ENCODE results near the gene JUND. TPM values are rescaled to one million over a fixed set of nuclear protein-coding genes. Genes with fewer than 3 reads are reported as not detected.
A peak's percentile ranks its signal among the peaks of the same experiment; 100 is the strongest.

Gene JUND
- total and polyA plus RNA-seq, 2 experiments from 2014 or later, result 40.0 to 181 TPM

DNA sequence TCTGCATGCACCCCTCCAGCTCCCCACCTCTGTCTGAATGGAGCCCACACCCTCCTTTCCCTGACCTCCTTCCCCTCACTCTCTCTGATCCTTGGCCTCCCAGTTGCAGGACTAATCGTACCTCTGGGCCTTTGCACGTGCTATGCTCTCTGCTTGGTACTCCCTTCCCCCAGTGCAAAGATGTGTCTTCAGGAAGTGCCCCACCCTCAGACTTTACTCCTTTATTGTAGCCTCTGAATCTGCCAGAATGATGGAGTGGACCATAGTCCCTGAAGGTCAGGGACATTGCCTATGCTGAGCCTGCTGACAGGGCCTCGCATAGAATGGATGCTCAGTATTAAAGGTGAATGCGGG, 1.3 kb upstream of the JUND start:
- H3K4me3 ChIP-seq, result peak overlapping the region; percentile 72
- H3K27me3 ChIP-seq (ENCODE audit: insufficient read depth), result peaks cover 9% of the 10 kb centered on the region
- peaks cover 13% of the 10 kb centered on the region for H4K20me1 ChIP-seq (replicated peaks; ENCODE audit: insufficient read depth)
- no peaks in the 10 kb centered on the region for H3K9me3 Mint-ChIP-seq
- peak overlapping the region; percentile 100 for H3K27ac ChIP-seq (ENCODE audit: low read depth)
- peak overlapping the region; percentile 78 for H3K4me3 Mint-ChIP-seq
- peaks cover 21% of the 10 kb centered on the region for H3K79me2 ChIP-seq (replicated peaks; ENCODE audit: insufficient read depth)
- H3K9me2 ChIP-seq (ENCODE audit: insufficient read depth), result no peaks in the 10 kb centered on the region
- peaks cover 5% of the 10 kb centered on the region; the same call in 1 of the 2 replicates for H3K36me3 ChIP-seq (ENCODE audit: insufficient read depth)
- peak overlapping the region; percentile 87 for H3K4me2 ChIP-seq
- H3K4me1 ChIP-seq (ENCODE audit: insufficient read depth), result peaks cover 32% of the 10 kb centered on the region
- TF ChIP-seq POLR2AphosphoS5 (IDR thresholded peaks at IDR 0.05; ENCODE audit: low read depth), result no peak
- TF ChIP-seq, protein P1, sequence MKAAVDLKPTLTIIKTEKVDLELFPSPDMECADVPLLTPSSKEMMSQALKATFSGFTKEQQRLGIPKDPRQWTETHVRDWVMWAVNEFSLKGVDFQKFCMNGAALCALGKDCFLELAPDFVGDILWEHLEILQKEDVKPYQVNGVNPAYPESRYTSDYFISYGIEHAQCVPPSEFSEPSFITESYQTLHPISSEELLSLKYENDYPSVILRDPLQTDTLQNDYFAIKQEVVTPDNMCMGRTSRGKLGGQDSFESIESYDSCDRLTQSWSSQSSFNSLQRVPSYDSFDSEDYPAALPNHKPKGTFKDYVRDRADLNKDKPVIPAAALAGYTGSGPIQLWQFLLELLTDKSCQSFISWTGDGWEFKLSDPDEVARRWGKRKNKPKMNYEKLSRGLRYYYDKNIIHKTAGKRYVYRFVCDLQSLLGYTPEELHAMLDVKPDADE (IDR thresholded peaks at IDR 0.05), result no peak
- TF ChIP-seq CREB1 (CRISPR knock-in tag; IDR thresholded peaks at IDR 0.05; ENCODE audit: low read depth), result no peak
- no peak for TF ChIP-seq STAT1 (IDR thresholded peaks at IDR 0.05; ENCODE audit: unreplicated experiment)
- no peak for TF ChIP-seq NANOG (IDR thresholded peaks at IDR 0.05; ENCODE audit: borderline replicate concordance)
- no peak overlapping the region for H2AFZ ChIP-seq
- H3K4me1 Mint-ChIP-seq, result peaks cover 26% of the 10 kb centered on the region; the same call in 2 of the 3 replicates
- DNase-seq (ENCODE audit: low spot score), result no peak
- no peak for ATAC-seq
- peak overlapping the region; percentile 98 for H3K27ac Mint-ChIP-seq
- peaks cover 24% of the 10 kb centered on the region for H3K27me3 Mint-ChIP-seq (ENCODE audit: insufficient read depth, low read depth, poor library complexity)
- H3K36me3 Mint-ChIP-seq (ENCODE audit: low read depth), result peaks cover 23% of the 10 kb centered on the region
- peaks cover 24% of the 10 kb centered on the region for H3F3A ChIP-seq (replicated peaks; ENCODE audit: low read depth)

DNA sequence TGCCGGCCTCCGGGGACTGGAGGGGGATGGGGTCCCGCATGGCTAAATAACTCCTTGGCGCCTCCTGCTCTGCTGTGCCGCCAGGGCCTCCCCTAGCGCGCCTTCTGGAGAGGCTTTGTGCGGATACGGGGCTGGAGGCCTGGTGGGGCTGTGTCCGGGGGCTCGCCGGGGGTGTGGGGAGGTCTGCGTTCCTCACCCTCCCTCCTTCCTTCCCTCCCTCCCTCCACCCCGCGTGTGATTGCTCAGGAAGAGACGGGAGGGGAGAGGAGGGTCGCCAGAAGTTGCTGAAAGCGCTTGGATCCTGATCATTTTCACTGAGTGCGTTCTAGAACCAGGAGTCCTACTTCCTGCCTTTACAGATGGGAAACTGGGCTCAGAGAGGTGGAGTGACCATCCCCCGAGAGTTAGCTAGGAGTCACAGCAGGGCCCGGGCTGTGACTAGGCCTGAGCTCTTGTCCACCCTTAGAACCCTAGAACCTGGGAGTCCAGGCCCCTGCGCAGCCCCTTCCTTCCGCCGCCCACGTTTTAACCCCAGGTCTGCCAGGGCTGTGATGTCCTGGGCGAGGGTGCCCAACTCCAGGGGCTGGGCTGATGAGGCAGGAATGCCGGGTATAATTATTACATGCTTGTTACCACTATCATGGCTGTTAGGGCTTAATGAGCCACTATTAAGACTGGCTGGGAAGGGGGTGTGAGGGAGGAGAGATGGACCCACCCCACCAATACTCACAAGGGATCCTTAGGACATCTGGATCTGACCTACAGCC, 782 bp upstream of the JUND start:
- H2AFZ ChIP-seq, result no peak overlapping the region
- no peaks in the 10 kb centered on the region for H3K9me2 ChIP-seq (ENCODE audit: insufficient read depth)
- ATAC-seq, result peak; percentile 26

DNA sequence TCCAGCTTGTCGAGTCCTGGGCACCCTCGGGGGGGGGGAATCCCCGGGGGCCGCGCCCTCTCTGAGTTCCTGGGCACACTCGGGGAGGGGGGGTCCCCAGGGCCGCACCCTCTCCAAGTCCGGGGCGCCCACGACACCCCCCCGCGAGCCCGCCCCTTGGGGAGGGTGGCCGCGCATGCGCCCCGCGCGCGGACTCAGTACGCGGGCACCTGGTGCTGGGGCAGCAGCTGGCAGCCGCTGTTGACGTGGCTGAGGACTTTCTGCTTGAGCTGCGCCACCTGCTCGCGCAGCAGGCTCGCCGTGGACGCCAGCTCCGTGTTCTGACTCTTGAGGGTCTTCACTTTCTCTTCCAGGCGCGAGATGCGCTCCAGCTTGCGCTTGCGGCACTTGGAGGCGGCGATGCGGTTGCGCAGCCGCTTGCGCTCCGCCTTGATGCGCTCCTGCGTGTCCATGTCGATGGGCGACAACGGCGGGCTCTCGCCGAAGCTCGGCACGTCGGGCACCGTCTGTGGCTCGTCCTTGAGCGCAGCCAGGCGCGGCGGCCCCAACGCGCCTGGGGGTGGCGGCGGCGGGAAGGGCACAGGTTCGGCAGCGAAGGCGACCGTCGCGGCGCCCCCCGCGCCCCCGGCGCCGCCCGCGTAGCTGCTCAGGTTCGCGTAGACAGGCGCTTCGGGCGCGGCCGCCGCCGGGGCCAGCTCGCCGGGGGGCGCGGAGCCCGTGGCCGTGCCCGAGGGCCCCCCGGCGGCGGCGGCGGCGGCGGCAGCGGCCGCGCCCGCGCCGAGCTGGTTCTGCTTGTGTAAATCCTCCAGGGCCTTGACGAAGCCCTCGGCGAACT, 958 bp downstream of the JUND start:
- H3K27me3 ChIP-seq (ENCODE audit: insufficient read depth), result peaks cover 3% of the 10 kb centered on the region
- TF ChIP-seq, protein P2, sequence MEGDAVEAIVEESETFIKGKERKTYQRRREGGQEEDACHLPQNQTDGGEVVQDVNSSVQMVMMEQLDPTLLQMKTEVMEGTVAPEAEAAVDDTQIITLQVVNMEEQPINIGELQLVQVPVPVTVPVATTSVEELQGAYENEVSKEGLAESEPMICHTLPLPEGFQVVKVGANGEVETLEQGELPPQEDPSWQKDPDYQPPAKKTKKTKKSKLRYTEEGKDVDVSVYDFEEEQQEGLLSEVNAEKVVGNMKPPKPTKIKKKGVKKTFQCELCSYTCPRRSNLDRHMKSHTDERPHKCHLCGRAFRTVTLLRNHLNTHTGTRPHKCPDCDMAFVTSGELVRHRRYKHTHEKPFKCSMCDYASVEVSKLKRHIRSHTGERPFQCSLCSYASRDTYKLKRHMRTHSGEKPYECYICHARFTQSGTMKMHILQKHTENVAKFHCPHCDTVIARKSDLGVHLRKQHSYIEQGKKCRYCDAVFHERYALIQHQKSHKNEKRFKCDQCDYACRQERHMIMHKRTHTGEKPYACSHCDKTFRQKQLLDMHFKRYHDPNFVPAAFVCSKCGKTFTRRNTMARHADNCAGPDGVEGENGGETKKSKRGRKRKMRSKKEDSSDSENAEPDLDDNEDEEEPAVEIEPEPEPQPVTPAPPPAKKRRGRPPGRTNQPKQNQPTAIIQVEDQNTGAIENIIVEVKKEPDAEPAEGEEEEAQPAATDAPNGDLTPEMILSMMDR (conservative IDR thresholded peaks at IDR 0.05; ENCODE audit: low read depth in 2 of 2), result no peak
- TF ChIP-seq POLR2AphosphoS5 (IDR thresholded peaks at IDR 0.05; ENCODE audit: low read depth) (peak; percentile 55), ZNF331 (CRISPR knock-in tag; IDR thresholded peaks at IDR 0.05; ENCODE audit: low read depth) (no peak), ZNF114 (CRISPR knock-in tag; IDR thresholded peaks at IDR 0.05) (no peak), EZH2 (IDR thresholded peaks at IDR 0.05; ENCODE audit: low read depth, unreplicated experiment) (no peak)
- TF ChIP-seq, protein P1 (IDR thresholded peaks at IDR 0.05), result no peak
- Mint-ChIP-seq H3K9me3 (no peaks in the 10 kb centered on the region), H3K27ac (peak overlapping the region; percentile 96), H3K4me3 (peak overlapping the region; percentile 93), H3K27me3 (ENCODE audit: insufficient read depth, low read depth, poor library complexity) (peaks cover 28% of the 10 kb centered on the region), H3K4me1 (peaks cover 19% of the 10 kb centered on the region; the same call in 2 of the 3 replicates), H3K36me3 (ENCODE audit: low read depth) (peaks cover 27% of the 10 kb centered on the region)
- peak overlapping the region; percentile 96 for H3K27ac ChIP-seq (ENCODE audit: low read depth)
- peaks cover 27% of the 10 kb centered on the region for H3K4me1 ChIP-seq (ENCODE audit: insufficient read depth)
- peaks cover 35% of the 10 kb centered on the region for H3K79me2 ChIP-seq (replicated peaks; ENCODE audit: insufficient read depth)
- peaks cover 5% of the 10 kb centered on the region; the same call in 1 of the 2 replicates for H3K36me3 ChIP-seq (ENCODE audit: insufficient read depth)
- H3K4me2 ChIP-seq, result peak overlapping the region; percentile 85
- no peak overlapping the region for H2AFZ ChIP-seq
- DNase-seq (ENCODE audit: low spot score) (peak; percentile 46), ATAC-seq (peak; percentile 4)
- H3K4me3 ChIP-seq, result peak overlapping the region; percentile 75
- H3F3A ChIP-seq (replicated peaks; ENCODE audit: low read depth), result peaks cover 27% of the 10 kb centered on the region
- H4K20me1 ChIP-seq (replicated peaks; ENCODE audit: insufficient read depth), result peaks cover 13% of the 10 kb centered on the region
- H3K9me2 ChIP-seq (ENCODE audit: insufficient read depth), result no peaks in the 10 kb centered on the region

More for the DNA sequence above, 782 bp upstream of the JUND start:
- Histone ChIP-seq H3F3A (replicated peaks; ENCODE audit: low read depth) (peaks cover 24% of the 10 kb centered on the region), H3K79me2 (replicated peaks; ENCODE audit: insufficient read depth) (peaks cover 24% of the 10 kb centered on the region), H3K4me2 (peak overlapping the region; percentile 87), H3K27ac (ENCODE audit: low read depth) (peak overlapping the region; percentile 100), H3K27me3 (ENCODE audit: insufficient read depth) (peaks cover 9% of the 10 kb centered on the region), H3K4me3 (peak overlapping the region; percentile 72), H3K4me1 (ENCODE audit: insufficient read depth) (peaks cover 37% of the 10 kb centered on the region), H4K20me1 (replicated peaks; ENCODE audit: insufficient read depth) (peaks cover 13% of the 10 kb centered on the region), H3K36me3 (ENCODE audit: insufficient read depth) (peaks cover 5% of the 10 kb centered on the region; the same call in 1 of the 2 replicates)
- Mint-ChIP-seq H3K4me3 (peak overlapping the region; percentile 78), H3K9me3 (no peaks in the 10 kb centered on the region), H3K27ac (peak overlapping the region; percentile 98), H3K4me1 (peaks cover 27% of the 10 kb centered on the region; the same call in 2 of the 3 replicates), H3K36me3 (ENCODE audit: low read depth) (peaks cover 27% of the 10 kb centered on the region), H3K27me3 (ENCODE audit: insufficient read depth, low read depth, poor library complexity) (peaks cover 23% of the 10 kb centered on the region)
- no peak for TF ChIP-seq NANOG (IDR thresholded peaks at IDR 0.05; ENCODE audit: borderline replicate concordance)
- no peak for DNase-seq (ENCODE audit: low spot score)
